ENCODE results near the gene HLA-C. TPM values are rescaled to one million over a fixed set of nuclear protein-coding genes. Genes with fewer than 3 reads are reported as not detected.

Gene HLA-C
- total RNA-seq, 1 experiment from 2014 or later: 333 TPM

DNA sequence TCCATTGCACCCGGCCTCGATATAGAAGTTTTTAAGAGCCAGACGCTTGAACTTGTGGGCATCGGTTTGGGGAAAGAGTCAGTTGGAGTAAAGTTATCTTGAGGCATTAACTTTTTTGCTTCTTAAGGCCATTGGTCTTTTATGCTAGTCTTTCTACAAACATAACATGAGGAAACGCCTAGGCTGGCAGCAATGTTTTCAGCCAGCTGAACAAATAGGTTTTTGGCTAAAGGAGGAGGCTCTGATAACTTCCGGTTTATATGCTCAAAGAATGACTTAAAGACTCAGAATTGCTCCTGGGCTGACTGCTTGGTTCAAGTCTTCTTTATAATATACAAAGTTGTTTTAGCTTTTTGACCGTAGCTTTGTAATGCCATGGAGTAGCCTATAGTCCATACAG lies 46.2 kb downstream of the HLA-C start:
- Histone ChIP-seq H3K27me3 (ENCODE audit: insufficient read depth, low read length) (no peaks in the 10 kb centered on the region), H3K9me3 (ENCODE audit: control insufficient read depth in 1 of 2, insufficient read depth in 1 of 2, low read depth in 1 of 2, low read length in 2 of 2) (no peaks in the 10 kb centered on the region), H3K36me3 (ENCODE audit: control insufficient read depth in 1 of 2, insufficient read depth in 2 of 2, low read length in 2 of 2) (no peaks in the 10 kb centered on the region), H3K79me2 (ENCODE audit: insufficient read depth, low read length) (no peaks in the 10 kb centered on the region), H3K4me3 (replicated peaks in 1 of 2; ENCODE audit: low read depth in 1 of 2, low read length in 2 of 2) (no peak overlapping the region), H2AFZ (ENCODE audit: low read depth, low read length, poor library complexity, severe bottlenecking) (no peak overlapping the region), H4K20me1 (ENCODE audit: insufficient read depth) (no peaks in the 10 kb centered on the region), H3K4me2 (ENCODE audit: low read length) (no peak overlapping the region), H3K4me1 (ENCODE audit: control insufficient read depth in 1 of 2, insufficient read depth in 2 of 2, low read length in 2 of 2) (no peaks in the 10 kb centered on the region; a peak in 1 of 4 replicates), H3K9ac (ENCODE audit: low read length) (no peak overlapping the region), H3K9me2 (ENCODE audit: insufficient read depth) (no peaks in the 10 kb centered on the region), H3K27ac (ENCODE audit: low read depth, low read length) (no peak overlapping the region)
- no TSS peak for BruUV-seq (replicated peaks)
- ChIA-PET RAD21 (ENCODE audit: low non-redundant PET in 1 of 2, low total read pairs in 2 of 2, uncharacterized antibody in 2 of 2, unreplicated experiment in 2 of 2) (no interaction called here), POLR2A (no interaction called here), CTCF (no interaction called here)
- no peak for DNase-seq (ENCODE audit: low read depth, low spot score)
- TF ChIP-seq POLR2A (IDR thresholded peaks at IDR 0.05; ENCODE audit: borderline replicate concordance, extremely low read depth, insufficient read depth, insufficient read length) (no peak), CEBPB (IDR thresholded peaks at IDR 0.05; ENCODE audit: low read depth) (no peak), POLR2AphosphoS5 (IDR thresholded peaks at IDR 0.05; ENCODE audit: low read depth, low read length) (no peak)
- ATAC-seq: no peak
- intact Hi-C loops (cut with micrococcal nuclease): no loop called here

DNA sequence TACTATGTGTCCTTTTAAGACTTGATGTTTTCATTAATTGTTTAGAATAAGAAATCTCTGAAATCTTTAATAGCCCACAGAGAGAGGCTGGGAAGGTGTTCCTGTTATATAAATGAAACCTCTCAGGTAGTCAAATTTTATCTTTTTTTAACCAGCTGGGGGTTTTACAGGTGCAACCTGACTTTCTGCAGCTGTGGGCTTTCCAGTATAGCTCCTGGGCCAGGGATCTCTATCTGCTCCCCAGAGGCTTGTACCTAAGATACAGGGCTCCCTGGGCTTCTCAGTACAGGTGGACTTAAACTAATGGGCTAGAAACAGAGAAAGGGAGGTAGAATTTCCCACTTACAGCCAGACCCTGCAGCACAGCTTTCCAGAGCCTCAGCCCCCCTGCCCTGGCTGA lies 49.4 kb downstream of the HLA-C start:
- no TSS peak for BruUV-seq (replicated peaks)
- Histone ChIP-seq H3K36me3 (ENCODE audit: control insufficient read depth in 1 of 2, insufficient read depth in 2 of 2, low read length in 2 of 2) (no peaks in the 10 kb centered on the region), H4K20me1 (ENCODE audit: insufficient read depth) (no peaks in the 10 kb centered on the region), H3K9ac (ENCODE audit: low read length) (no peak overlapping the region), H2AFZ (ENCODE audit: low read depth, low read length, poor library complexity, severe bottlenecking) (no peak overlapping the region), H3K4me2 (ENCODE audit: low read length) (no peak overlapping the region), H3K79me2 (ENCODE audit: insufficient read depth, low read length) (no peaks in the 10 kb centered on the region), H3K9me2 (ENCODE audit: insufficient read depth) (no peaks in the 10 kb centered on the region), H3K27me3 (ENCODE audit: insufficient read depth, low read length) (no peaks in the 10 kb centered on the region), H3K9me3 (ENCODE audit: control insufficient read depth in 1 of 2, insufficient read depth in 1 of 2, low read depth in 1 of 2, low read length in 2 of 2) (no peaks in the 10 kb centered on the region), H3K27ac (ENCODE audit: low read depth, low read length) (no peak overlapping the region), H3K4me1 (ENCODE audit: control insufficient read depth in 1 of 2, insufficient read depth in 2 of 2, low read length in 2 of 2) (no peaks in the 10 kb centered on the region), H3K4me3 (replicated peaks in 1 of 2; ENCODE audit: low read depth in 1 of 2, low read length in 2 of 2) (no peak overlapping the region)
- DNase-seq (ENCODE audit: low read depth, low spot score) (no peak), ATAC-seq (no peak)
- CTCF ChIA-PET: no interaction called here
- intact Hi-C loops (cut with micrococcal nuclease): no loop called here
- TF ChIP-seq CEBPB (IDR thresholded peaks at IDR 0.05; ENCODE audit: low read depth): no peak
- no peak for TF ChIP-seq YY1 (IDR thresholded peaks at IDR 0.05; ENCODE audit: extremely low read depth, insufficient replicate concordance, low read depth, low read length)
- no peak for TF ChIP-seq CBX3 (IDR thresholded peaks at IDR 0.05; ENCODE audit: low read depth)
- no peak for TF ChIP-seq SP1 (IDR thresholded peaks at IDR 0.05; ENCODE audit: low read depth)
- TF ChIP-seq POLR2A (IDR thresholded peaks at IDR 0.05; ENCODE audit: borderline replicate concordance, extremely low read depth, insufficient read depth, insufficient read length): no peak
- TF ChIP-seq, protein P1, sequence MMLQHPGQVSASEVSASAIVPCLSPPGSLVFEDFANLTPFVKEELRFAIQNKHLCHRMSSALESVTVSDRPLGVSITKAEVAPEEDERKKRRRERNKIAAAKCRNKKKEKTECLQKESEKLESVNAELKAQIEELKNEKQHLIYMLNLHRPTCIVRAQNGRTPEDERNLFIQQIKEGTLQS (IDR thresholded peaks at IDR 0.05): no peak
- no peak for TF ChIP-seq RAD21 (IDR thresholded peaks at IDR 0.05; ENCODE audit: low read depth)
- TF ChIP-seq, protein P2, sequence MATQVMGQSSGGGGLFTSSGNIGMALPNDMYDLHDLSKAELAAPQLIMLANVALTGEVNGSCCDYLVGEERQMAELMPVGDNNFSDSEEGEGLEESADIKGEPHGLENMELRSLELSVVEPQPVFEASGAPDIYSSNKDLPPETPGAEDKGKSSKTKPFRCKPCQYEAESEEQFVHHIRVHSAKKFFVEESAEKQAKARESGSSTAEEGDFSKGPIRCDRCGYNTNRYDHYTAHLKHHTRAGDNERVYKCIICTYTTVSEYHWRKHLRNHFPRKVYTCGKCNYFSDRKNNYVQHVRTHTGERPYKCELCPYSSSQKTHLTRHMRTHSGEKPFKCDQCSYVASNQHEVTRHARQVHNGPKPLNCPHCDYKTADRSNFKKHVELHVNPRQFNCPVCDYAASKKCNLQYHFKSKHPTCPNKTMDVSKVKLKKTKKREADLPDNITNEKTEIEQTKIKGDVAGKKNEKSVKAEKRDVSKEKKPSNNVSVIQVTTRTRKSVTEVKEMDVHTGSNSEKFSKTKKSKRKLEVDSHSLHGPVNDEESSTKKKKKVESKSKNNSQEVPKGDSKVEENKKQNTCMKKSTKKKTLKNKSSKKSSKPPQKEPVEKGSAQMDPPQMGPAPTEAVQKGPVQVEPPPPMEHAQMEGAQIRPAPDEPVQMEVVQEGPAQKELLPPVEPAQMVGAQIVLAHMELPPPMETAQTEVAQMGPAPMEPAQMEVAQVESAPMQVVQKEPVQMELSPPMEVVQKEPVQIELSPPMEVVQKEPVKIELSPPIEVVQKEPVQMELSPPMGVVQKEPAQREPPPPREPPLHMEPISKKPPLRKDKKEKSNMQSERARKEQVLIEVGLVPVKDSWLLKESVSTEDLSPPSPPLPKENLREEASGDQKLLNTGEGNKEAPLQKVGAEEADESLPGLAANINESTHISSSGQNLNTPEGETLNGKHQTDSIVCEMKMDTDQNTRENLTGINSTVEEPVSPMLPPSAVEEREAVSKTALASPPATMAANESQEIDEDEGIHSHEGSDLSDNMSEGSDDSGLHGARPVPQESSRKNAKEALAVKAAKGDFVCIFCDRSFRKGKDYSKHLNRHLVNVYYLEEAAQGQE (IDR thresholded peaks at IDR 0.05; ENCODE audit: low read depth): no peak
- no peak for TF ChIP-seq EZH2 (IDR thresholded peaks at IDR 0.05)
- TF ChIP-seq ZFX (IDR thresholded peaks at IDR 0.05): no peak
- TF ChIP-seq TCF7L2 (IDR thresholded peaks at IDR 0.05; ENCODE audit: borderline replicate concordance, extremely low read depth, insufficient read depth, insufficient read length): no peak
- no peak for TF ChIP-seq SRF (IDR thresholded peaks at IDR 0.05; ENCODE audit: low read depth)
- TF ChIP-seq, protein P3, sequence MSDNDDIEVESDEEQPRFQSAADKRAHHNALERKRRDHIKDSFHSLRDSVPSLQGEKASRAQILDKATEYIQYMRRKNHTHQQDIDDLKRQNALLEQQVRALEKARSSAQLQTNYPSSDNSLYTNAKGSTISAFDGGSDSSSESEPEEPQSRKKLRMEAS (IDR thresholded peaks at IDR 0.05): no peak
- TF ChIP-seq EGR1 (IDR thresholded peaks at IDR 0.05; ENCODE audit: low read depth): no peak
- no peak for TF ChIP-seq ZNF274 (IDR thresholded peaks at IDR 0.05; ENCODE audit: low read depth, low read length)
- no peak for TF ChIP-seq ELF1 (IDR thresholded peaks at IDR 0.05; ENCODE audit: borderline replicate concordance, low read depth)
- POLR2A ChIA-PET: no interaction called here
- RAD21 ChIA-PET (ENCODE audit: low non-redundant PET in 1 of 2, low total read pairs in 2 of 2, uncharacterized antibody in 2 of 2, unreplicated experiment in 2 of 2): no interaction called here
